ENCODE data around the gene ANKMY2.

DNA sequence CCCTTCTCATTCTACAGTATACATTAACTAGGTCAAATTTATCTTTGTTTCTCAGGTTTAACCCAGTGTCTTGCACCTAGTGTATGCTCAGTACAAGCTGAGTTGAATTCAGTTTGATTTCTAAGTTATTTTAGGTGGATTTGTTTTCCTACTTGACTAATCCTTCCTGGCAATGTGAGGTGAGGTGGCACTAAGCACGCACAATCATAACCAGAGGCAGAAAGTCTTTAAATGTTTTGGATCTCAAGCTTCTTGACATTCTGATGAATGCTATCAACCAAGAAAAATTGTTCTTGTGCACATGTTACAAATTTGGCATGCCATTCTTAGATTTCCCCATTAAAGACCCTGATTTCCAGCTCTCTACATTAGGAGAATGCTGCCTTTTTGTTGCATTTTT is 3.6 kb upstream of the ANKMY2 start:
- TF ChIP-seq, protein P1, sequence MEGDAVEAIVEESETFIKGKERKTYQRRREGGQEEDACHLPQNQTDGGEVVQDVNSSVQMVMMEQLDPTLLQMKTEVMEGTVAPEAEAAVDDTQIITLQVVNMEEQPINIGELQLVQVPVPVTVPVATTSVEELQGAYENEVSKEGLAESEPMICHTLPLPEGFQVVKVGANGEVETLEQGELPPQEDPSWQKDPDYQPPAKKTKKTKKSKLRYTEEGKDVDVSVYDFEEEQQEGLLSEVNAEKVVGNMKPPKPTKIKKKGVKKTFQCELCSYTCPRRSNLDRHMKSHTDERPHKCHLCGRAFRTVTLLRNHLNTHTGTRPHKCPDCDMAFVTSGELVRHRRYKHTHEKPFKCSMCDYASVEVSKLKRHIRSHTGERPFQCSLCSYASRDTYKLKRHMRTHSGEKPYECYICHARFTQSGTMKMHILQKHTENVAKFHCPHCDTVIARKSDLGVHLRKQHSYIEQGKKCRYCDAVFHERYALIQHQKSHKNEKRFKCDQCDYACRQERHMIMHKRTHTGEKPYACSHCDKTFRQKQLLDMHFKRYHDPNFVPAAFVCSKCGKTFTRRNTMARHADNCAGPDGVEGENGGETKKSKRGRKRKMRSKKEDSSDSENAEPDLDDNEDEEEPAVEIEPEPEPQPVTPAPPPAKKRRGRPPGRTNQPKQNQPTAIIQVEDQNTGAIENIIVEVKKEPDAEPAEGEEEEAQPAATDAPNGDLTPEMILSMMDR (conservative IDR thresholded peaks at IDR 0.05): no peak
- TF ChIP-seq EZH2 (IDR thresholded peaks at IDR 0.05; ENCODE audit: low read depth): no peak
